Dedifferentiated amniotic fluid mesenchymal stem cell (primary cell): ENCODE measurements around the gene UBE2E2.

Experiments
- DNase-seq: peaks from one replicate; pipeline ENCODE4 v3.0.0-alpha.2; 2016; ENCODE audit errors: extremely low spot score

Gene UBE2E2

GRCh38 chr3:23440416-23441294, 237.5 kb downstream of the UBE2E2 start:
- no peak for DNase-seq

DNA sequence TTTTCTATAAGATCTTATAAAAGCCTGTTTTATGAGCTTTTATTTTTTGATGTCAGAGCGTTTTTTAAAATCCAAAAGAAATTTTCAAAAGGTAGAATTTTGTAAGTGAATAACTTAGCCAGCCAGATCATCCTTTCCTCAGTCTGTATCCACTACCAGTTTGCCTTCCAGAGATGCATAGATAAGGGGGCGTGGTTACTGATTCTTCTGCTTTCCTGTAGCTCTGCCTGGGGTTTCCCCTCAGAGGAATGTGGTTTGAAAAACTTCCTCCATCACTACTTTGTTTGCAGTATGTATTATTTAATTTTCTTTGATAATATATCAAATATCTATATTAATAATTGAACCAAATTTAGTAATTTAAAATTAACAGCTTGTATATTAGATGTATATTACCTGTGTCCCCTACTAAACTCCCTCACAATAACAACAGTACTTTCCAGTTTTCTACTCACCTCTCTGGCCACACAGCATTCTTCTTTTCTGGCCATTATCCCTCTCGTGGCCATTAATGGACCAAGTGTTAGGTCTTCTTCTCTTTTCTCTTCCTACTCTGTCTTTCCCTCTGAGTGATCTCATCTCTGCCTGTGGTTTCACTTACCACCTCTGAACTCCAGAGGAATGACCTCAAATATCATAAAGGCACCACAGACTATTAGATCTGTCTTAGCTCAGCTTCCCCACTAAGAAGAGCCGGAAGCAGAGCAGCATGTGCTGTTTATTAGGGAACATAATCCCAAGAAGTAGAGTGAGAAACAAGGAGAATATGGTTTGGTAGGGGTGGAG, 239.7 kb downstream of the UBE2E2 start:
- no peak for DNase-seq

- DNase-seq, result no peak
Observed at GRCh38 chr3:23444386-23444785, 241.3 kb downstream of the UBE2E2 start.

GRCh38 chr3:23446301-23446700, 243.2 kb downstream of the UBE2E2 start:
- no peak for DNase-seq

GRCh38 chr3:23448998-23449537, 245.9 kb downstream of the UBE2E2 start:
- DNase-seq, result no peak

GRCh38 chr3:23450051-23450450, 246.9 kb downstream of the UBE2E2 start:
- DNase-seq, result no peak

- DNase-seq, result no peak
Observed at GRCh38 chr3:23450806-23451205, 247.7 kb downstream of the UBE2E2 start.

DNA sequence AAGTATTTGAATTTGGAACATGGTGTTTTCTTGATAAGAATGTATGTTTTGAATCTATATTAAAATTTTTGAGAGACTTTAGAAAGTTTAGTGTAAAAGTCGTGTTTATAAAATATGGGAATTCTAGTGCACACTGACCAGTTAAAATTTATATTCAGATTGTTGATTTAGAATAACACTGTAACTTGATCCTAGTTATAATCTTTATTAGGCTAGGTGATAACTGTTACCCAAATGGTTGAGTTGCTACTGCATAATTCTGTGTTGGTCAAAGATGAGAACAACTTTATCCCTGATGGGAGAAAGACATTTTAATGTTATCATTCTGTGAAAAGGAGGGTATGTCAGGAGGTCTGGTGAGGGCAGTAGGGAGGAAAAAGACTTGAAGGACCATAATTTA, 249.3 kb downstream of the UBE2E2 start:
- no peak for DNase-seq

DNA sequence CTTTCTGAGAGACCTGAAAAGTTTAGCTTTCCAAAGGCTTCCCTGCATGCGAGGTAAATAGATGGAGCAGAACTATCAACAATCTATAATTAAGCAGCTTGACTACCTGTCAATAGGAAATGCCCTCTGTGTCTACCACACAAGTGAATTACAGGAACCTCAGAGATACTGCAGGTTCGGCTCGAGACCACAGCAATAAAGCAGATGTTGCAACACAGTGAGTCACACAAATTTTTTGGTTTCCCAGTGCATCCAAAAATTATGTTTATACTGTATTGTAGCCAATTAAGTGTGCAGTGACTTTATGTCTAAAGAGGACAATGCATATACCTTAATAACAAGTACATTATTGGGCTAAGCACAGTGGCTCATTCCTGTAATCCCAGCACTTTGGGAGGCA, 252.0 kb downstream of the UBE2E2 start:
- DNase-seq, result peak; percentile 74

DNA sequence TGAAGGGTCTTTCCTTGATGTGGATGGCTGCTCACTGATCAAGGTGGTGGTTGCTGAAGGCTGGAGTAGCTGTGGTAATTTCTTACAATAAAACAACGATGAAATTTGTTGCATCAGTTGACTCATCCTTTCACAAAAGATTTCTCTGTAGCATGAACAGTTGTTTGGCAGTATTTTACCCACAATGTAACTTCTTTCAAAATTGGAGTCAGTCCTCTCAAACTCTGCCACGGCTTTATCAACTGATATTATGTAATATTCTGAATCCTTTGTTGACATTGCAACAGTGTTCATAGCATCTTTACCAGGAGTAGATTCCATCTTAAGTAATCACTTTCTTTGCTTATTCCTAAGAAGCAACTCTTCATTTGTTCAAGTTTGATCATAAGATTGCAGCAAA, 252.6 kb downstream of the UBE2E2 start:
- peak; percentile 34 for DNase-seq

DNA sequence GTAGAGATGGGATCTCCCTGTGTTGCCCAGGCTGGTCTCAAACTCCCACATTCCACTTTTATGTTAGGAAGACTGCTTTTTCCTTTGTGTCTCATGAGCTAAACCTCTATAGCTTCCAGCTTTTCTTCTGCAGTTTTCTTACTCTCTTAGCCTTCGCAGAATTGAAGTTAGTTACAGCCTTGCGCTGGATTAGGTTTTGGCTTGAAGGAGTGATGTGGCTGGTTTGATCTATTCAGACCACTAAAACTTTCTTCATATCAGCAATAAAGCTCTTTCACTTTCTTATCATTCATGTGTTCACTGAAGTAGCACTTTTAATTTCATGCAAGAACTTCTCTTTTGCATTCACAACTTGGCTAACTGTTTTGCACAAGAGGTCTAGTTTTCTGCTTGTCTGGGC, 254.6 kb downstream of the UBE2E2 start:
- DNase-seq, result no peak

DNA sequence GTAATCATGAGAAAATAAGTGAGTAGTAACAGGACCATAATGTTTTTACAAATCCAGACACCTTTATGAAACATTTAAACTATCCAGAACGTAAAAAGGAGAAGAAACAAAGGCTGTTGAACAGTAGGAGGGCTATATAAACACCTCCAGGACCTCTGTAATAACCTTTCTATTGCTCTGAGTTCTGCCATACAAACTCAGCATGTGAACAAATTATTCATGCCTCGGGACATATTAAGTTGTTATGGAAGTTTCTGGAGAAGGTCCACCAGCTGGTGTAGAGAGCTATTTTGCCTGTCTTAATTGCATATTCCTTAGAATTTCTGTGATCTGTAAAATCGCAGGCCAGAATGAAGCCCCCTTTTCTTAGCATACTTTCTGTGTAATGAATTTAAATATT, 256.3 kb downstream of the UBE2E2 start:
- DNase-seq, result no peak

- DNase-seq, result no peak
Observed at GRCh38 chr3:23459889-23460546, 256.9 kb downstream of the UBE2E2 start.

- no peak for DNase-seq
Observed at GRCh38 chr3:23461069-23461468, 257.9 kb downstream of the UBE2E2 start.

DNA sequence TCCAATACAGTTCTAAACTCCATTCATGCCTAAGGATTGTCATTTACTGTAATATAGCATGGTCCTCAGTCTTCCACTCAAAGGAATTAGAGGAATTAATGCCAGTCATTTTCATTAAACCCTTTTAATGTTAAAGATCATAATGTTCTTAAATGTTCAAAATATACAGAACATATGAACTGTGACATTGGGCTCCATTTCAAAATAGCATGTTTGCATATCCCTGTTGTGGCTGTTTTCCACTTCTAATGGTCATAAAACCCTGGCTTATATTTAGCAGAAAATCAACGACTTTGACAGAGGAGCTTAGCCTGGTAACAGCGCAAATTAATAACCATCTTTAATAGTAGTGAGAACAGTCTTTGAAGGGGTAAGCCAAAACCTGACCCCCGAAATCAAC, 260.7 kb downstream of the UBE2E2 start:
- DNase-seq, result no peak

DNA sequence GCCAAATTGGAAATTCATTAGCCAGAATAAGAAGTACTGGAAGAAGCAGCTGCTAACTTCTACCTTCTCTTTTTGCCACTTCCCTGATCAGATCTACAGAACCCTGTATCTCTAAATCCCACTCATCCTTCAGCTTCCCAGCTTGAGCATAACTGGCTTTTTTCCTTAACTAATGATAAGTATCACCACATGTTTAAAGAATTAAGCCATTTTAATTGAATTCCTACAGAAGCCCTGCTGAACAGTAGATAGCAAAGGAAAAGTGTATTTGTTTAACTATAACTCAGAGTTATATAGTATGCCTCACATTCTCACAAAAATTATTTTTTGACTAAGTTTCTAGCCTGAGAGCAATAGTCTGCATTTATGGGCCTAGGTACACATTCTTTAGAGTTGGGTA, 262.4 kb downstream of the UBE2E2 start:
- DNase-seq, result no peak

DNA sequence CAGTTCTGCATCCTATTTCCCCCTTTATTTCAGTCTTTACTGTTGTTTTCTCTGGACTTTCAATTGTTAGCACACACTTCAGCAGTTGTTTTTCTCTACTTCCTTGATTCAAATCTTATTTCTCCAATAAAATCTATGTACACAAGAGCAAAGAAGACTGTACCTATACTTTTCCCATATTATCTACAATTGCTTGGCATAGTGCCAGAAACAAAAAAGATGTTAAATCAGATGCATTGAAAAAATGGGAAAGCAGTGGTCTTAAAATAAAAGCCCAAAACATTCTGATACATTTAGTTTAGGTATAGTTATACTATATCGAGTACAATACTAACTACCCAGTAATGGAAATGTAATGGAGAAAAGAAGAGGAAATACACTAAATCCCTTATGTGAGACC, 265.1 kb downstream of the UBE2E2 start:
- DNase-seq, result no peak

GRCh38 chr3:23474580-23475357, 271.6 kb downstream of the UBE2E2 start:
- DNase-seq, result no peak

GRCh38 chr3:23475446-23475845, 272.3 kb downstream of the UBE2E2 start:
- no peak for DNase-seq

GRCh38 chr3:23479026-23479425, 275.9 kb downstream of the UBE2E2 start:
- DNase-seq, result no peak

DNA sequence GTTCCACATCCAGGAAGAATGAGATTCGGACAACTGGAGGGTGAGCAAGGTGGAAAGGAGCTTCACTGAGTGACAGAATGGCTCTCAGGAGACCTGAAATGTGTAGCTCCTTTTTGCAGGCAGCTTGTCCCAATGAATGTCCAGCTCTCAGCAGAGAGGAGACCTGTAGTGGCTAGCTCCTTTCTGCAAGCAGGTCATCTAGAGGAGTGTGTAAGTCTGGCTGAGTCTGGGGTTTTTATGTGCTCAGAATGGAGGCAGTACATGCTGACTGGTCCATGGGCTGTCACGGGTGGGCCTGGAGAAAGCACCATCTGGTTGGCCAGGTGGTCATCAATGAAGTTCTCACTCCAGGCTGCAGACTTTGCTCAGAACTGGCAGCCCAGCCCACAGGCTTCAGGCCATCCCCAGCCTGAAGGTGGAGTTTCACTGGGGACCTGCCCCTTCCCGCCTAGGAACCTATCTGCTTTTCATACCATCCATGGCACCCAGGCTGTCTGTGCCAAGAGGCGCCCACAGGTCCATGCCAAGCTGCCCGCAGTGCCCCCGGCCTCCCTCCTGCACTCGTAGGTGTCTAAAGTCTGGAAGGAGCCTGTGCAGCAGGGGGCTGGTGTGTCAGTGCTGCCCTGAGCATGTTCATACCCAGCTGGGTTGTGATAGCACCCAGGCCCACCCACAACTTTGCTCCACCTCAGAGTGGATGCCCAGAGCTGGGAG, 276.6 kb downstream of the UBE2E2 start:
- DNase-seq, result no peak
